IMR-90 (cell line): ENCODE data around the gene SLC31A1. TPM values are rescaled to one million over a fixed set of nuclear protein-coding genes. Genes with fewer than 3 reads are reported as not detected.

Source experiments
- ATAC-seq: fragments of 200-7000 bp; cut with Tn5 transposase; 2 replicates; pipeline ENCODE4 v1.9.1; 2020; ENCODE audit warnings: low read depth, mild to moderate bottlenecking, moderate library complexity
- BruUV-seq: library from RNA; stranded (reverse); fragments of 400-500 nt; replicated peaks from 2 replicates; lab custom pipeline; 2021; lab: Mats Ljungman, UMichigan
- CTCF ChIA-PET: fragments of 300-600 bp; formaldehyde crosslinking; extraction: SDS; loops from one replicate; lab custom pipeline; 2021; ENCODE audit warnings: antibody characterized with exemption; lab: Yijun Ruan, JAX
- POLR2A ChIA-PET: fragments of 300-600 bp; sonication (Branson Sonifier 250); formaldehyde crosslinking; loops from one replicate; lab custom pipeline; 2022; ENCODE audit warnings: antibody characterized with exemption; ENCODE audit not compliant: unreplicated experiment; lab: Charles Lee
- DNase-seq: peaks from one replicate; pipeline ENCODE4 v3.0.0; 2013
- H2AFZ ChIP-seq: replicated peaks from 2 replicates; pipeline ENCODE3; 2013; ENCODE audit warnings: low read length, mild to moderate bottlenecking; ENCODE audit not compliant: poor library complexity
- H2AK5ac ChIP-seq: 2 replicates; pipeline ENCODE4 v1.6.1; 2013; ENCODE audit warnings: low read depth, low read length, inconsistent platforms
- H2AK9ac ChIP-seq: replicated peaks from 2 replicates; pipeline ENCODE3; 2013; ENCODE audit warnings: mild to moderate bottlenecking, low read depth, low read length, moderate library complexity; ENCODE audit not compliant: poor library complexity
- H2BK120ac ChIP-seq: 2 replicates; pipeline ENCODE4 v1.6.1; 2013; ENCODE audit warnings: low read depth, low read length, inconsistent platforms
- H2BK15ac ChIP-seq: 3 replicates; pipeline ENCODE4 v1.6.1; 2013; ENCODE audit warnings: low read depth, low read length, inconsistent platforms
- H2BK20ac ChIP-seq: 2 replicates; pipeline ENCODE4 v1.6.1; 2013; ENCODE audit warnings: low read depth, mild to moderate bottlenecking, inconsistent platforms, low read length, moderate library complexity
- H2BK5ac ChIP-seq: 2 replicates; pipeline ENCODE4 v1.6.1; 2013; ENCODE audit warnings: mild to moderate bottlenecking, low read depth, low read length, inconsistent platforms; ENCODE audit not compliant: poor library complexity, severe bottlenecking
- H3K14ac ChIP-seq: replicated peaks from 2 replicates; pipeline ENCODE4 v1.6.1; 2013; ENCODE audit warnings: low read depth, low read length, inconsistent platforms
- H3K18ac ChIP-seq: 2 replicates; pipeline ENCODE4 v1.6.1; 2013; ENCODE audit warnings: low read depth, low read length, control low read depth
- H3K23ac ChIP-seq: 2 replicates; pipeline ENCODE4 v1.6.1; 2013; ENCODE audit warnings: low read depth, low read length, inconsistent platforms
- H3K27ac ChIP-seq: 2 replicates; pipeline ENCODE4 v1.5.1; 2013; ENCODE audit warnings: mild to moderate bottlenecking, control low read depth, low read length; ENCODE audit not compliant: insufficient read depth
- H3K27me3 ChIP-seq: 2 replicates; pipeline ENCODE4 v1.6.1; 2013; ENCODE audit warnings: low read length; ENCODE audit not compliant: control insufficient read depth, insufficient read depth
- H3K36me3 ChIP-seq: 2 replicates; pipeline ENCODE4 v1.6.1; 2013; ENCODE audit warnings: low read length, mixed read lengths; ENCODE audit not compliant: control insufficient read depth, insufficient read depth
- H3K4ac ChIP-seq: 2 replicates; pipeline ENCODE4 v1.6.1; 2013; ENCODE audit warnings: low read depth, low read length, inconsistent platforms
- H3K4me1 ChIP-seq: 2 replicates; pipeline ENCODE4 v1.6.1; 2013; ENCODE audit warnings: low read length, mixed read lengths; ENCODE audit not compliant: control insufficient read depth, insufficient read depth
- H3K4me2 ChIP-seq: 2 replicates; pipeline ENCODE4 v1.6.1; 2013; ENCODE audit warnings: low read depth, mild to moderate bottlenecking, control low read depth, low read length, moderate library complexity
- H3K4me3 ChIP-seq: 2 replicates; pipeline ENCODE4 v1.5.1; 2013; ENCODE audit warnings: low read depth, mild to moderate bottlenecking, control low read depth, low read length, moderate library complexity; ENCODE audit not compliant: insufficient read depth
- H3K56ac ChIP-seq: 2 replicates; pipeline ENCODE4 v1.6.1; 2013; ENCODE audit warnings: low read length, inconsistent platforms; ENCODE audit not compliant: insufficient read depth; ENCODE audit errors: extremely low read depth
- H3K79me1 ChIP-seq, 2 experiments: 2 replicates each; pipeline ENCODE4 v1.6.1; 2013; ENCODE audit warnings: low read length in 2 of 2, inconsistent platforms in 1 of 2, low read depth in 1 of 2
- H3K9ac ChIP-seq: 2 replicates; pipeline ENCODE4 v1.6.1; 2013; ENCODE audit warnings: low read depth, low read length, control low read depth
- H3K9me1 ChIP-seq: 2 replicates; pipeline ENCODE4 v1.6.1; 2013; ENCODE audit warnings: low read length, inconsistent platforms; ENCODE audit not compliant: insufficient read depth
- H3K9me3 ChIP-seq: 2 replicates; pipeline ENCODE4 v1.6.1; 2013; ENCODE audit warnings: low read length; ENCODE audit not compliant: control insufficient read depth, insufficient read depth
- H4K20me1 ChIP-seq: 2 replicates; pipeline ENCODE4 v1.6.1; 2013; ENCODE audit warnings: low read length, inconsistent platforms; ENCODE audit not compliant: insufficient read depth
- H4K5ac ChIP-seq: 2 replicates; pipeline ENCODE4 v1.6.1; 2013; ENCODE audit warnings: mild to moderate bottlenecking, low read depth, low read length, control low read depth
- H4K8ac ChIP-seq, 2 experiments: 2 replicates each; pipeline ENCODE4 v1.6.1; 2013; ENCODE audit warnings: low read depth in 2 of 2, low read length in 2 of 2, control low read depth in 1 of 2, inconsistent platforms in 1 of 2
- H4K91ac ChIP-seq: 2 replicates; pipeline ENCODE4 v1.6.1; 2013; ENCODE audit warnings: low read depth, low read length, inconsistent platforms; ENCODE audit not compliant: insufficient read depth
- CHD1 ChIP-seq: IDR thresholded peaks from 2 replicates; pipeline ENCODE4 v1.6.1; 2012; ENCODE audit warnings: low read depth, low read length, improper control_type of control experiment
- WGBS, 2 experiments: methylation state at CpG; one replicate each; pipeline versions ENCODE4 v1.1.5 to v1.1.7; 2013; ENCODE audit warnings: missing lambda C conversion rate in 2 of 2; ENCODE audit not compliant: insufficient read length in 1 of 2; ENCODE audit errors: extremely low coverage in 2 of 2; 5-methylcytosine and 5-hydroxymethylcytosine counted together
- dilution Hi-C: fragments of 300-500 bp; cut with HindIII; formaldehyde crosslinking; loops from one replicate; pipeline ENCODE4 v1.14.3; 2018; ENCODE audit warnings: low sequenced_read_pairs; ENCODE audit not compliant: unreplicated experiment
- in situ Hi-C: fragments of 300-500 bp; cut with MboI; formaldehyde crosslinking; loops from 3 replicates; pipeline ENCODE4 v1.14.3; 2019; ENCODE audit warnings: low sequenced_read_pairs, inconsistent platforms, mixed read lengths
- intact Hi-C: fragments of 100-400 bp; cut with micrococcal nuclease; formaldehyde crosslinking; loops from 2 replicates; pipeline ENCODE4 v1.10.0; 2022
- polyA plus RNA-seq, 3 experiments: library from polyadenylated mRNA; depleted of rRNA; stranded (reverse); fragments of >200 nt; gene quantifications; 2 replicates each; pipeline ENCODE4 v1.2.3, GENCODE V29; 2012; ENCODE audit warnings: low replicate concordance in 1 of 3
- total RNA-seq: library from RNA; depleted of rRNA; stranded (reverse); fragments of >200 nt; gene quantifications from 2 replicates; pipeline ENCODE4 v1.2.3, GENCODE V29; 2012

SLC31A1 gene
- total and polyA plus RNA-seq, 2 of the 4 experiments (the other 2 are of a cell fraction): 17.9 to 23.3 TPM

GRCh38 chr9:113301548-113301947 is 80.2 kb downstream of the SLC31A1 start:
- in situ Hi-C loops: loop anchor here (10.0 kb wide), 1 partner anchor 353 kb away; no protein-coding TSS in a partner anchor
- no peaks in the 10 kb centered on the region for H3K4me1 ChIP-seq
- H2BK120ac ChIP-seq: no peak overlapping the region
- DNase-seq (no peak), ATAC-seq (no peak)
- H2AFZ ChIP-seq: no peak overlapping the region
- no peaks in the 10 kb centered on the region for H3K79me1 ChIP-seq
- ChIA-PET CTCF (no interaction called here), POLR2A (no interaction called here)
- no peak overlapping the region for H3K27ac ChIP-seq
- H2AK9ac ChIP-seq: no peak overlapping the region
- intact Hi-C loops: no loop called here
- no peak overlapping the region for H3K56ac ChIP-seq
- dilution Hi-C loops: no loop called here
- no peaks in the 10 kb centered on the region for H3K9me1 ChIP-seq
- H3K14ac ChIP-seq: no peak overlapping the region
- no peak overlapping the region for H4K8ac ChIP-seq
- no peaks in the 10 kb centered on the region for H3K9me3 ChIP-seq
- no peak overlapping the region for H2AK5ac ChIP-seq
- WGBS, 2 experiments: 60% methylated on average over 1 of the region's 8 CpGs; no CpG with 5 or more reads in 1 of the 2 experiments
- no peak overlapping the region for H3K4me2 ChIP-seq
- H3K36me3 ChIP-seq: no peaks in the 10 kb centered on the region
- H3K23ac ChIP-seq: no peak overlapping the region
- TF ChIP-seq CHD1: no peak
- H3K4me3 ChIP-seq: no peak overlapping the region
- no peak overlapping the region for H4K5ac ChIP-seq
- peaks cover 35% of the 10 kb centered on the region for H3K27me3 ChIP-seq
- no peak overlapping the region for H2BK20ac ChIP-seq
- H4K20me1 ChIP-seq: no peaks in the 10 kb centered on the region
- H3K18ac ChIP-seq: no peak overlapping the region
- H2BK5ac ChIP-seq: no peak overlapping the region
- H3K4ac ChIP-seq: no peak overlapping the region
- H3K9ac ChIP-seq: no peak overlapping the region
- H2BK15ac ChIP-seq: no peak overlapping the region
- BruUV-seq: no TSS peak
- H4K91ac ChIP-seq: no peak overlapping the region
